GM04504 (cell line): ENCODE data around the gene SLC41A3.
"Not testable (repeated sequence)": the region's sequence is repeated elsewhere in the genome, so short reads cannot be mapped to it uniquely, and the experiment has no call there.

ENCODE experiments used
- DNase-seq: peaks from one replicate; pipeline ENCODE4 v3.0.0-alpha.2; 2012; ENCODE audit warnings: low read depth

SLC41A3 gene

DNA sequence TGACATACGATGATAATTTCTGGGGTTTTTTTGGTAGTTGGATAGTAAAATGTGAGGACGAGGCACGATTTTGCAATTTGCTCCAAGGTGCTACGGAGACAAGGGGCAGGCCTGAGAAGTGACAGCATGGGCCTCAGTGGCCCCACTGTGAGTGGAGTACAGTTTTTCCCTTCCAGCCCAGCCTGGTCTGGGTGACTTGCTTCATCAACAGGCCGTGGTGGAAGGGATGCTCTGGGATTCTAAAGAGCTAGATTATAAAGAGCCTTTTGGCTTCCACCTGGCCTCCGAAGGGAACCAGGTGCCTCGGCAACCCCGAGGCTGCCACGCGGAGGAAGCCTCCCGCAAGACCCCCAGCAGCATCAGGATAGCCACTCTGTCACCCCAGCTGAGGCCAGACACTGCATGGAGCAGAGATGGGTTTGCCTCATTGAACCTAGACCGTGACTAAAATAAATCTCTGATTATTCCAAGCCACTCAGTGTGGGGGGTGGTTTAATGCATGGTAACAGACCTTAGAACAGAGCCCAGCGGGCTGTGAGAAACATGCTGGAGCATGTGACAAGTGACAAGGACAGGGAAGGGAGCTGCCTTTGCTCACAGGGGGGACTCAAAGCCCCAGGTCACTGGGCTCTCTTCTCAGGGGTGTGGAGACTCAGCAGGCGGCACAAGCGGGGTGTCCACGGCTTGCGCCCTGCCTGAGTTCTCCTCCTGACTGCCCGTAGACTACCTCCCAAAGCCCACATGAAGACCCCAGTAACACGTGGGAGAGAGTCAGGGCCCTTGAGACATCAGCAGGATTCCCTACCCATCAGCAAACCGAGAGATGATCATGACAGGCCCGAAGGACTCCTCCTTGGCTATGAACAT is 22.6 kb upstream of the SLC41A3 start:
- no peak for DNase-seq

DNA sequence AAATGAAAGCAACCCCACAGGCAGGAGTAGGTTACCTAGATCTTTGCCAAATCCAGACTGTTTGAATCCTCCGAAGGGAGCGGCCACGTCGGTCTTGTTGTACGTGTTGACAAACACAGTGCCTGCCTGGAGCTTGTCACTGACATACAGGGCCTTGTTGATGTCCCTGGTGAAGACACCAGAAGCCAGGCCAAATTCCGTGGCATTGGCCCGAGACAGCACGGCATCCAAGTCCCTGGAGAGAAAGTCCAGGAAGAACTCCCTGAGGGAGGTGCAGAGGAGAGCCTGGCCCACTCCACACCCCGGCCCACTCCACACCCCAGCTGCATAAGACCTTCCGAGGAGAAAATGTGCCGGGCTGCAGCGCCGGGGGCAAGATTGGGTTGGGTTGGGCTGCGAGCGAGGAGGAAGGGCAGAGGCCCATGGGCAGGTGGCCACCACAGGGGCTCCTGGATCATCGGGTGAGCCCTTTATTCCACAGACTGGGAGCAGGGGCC is 21.8 kb upstream of the SLC41A3 start:
- DNase-seq = no peak

- no peak for DNase-seq
Measured at GRCh38 chr3:126104742-126105605, 21.1 kb upstream of the SLC41A3 start.

GRCh38 chr3:126104028-126104635 is 20.2 kb upstream of the SLC41A3 start:
- DNase-seq = no peak

DNA sequence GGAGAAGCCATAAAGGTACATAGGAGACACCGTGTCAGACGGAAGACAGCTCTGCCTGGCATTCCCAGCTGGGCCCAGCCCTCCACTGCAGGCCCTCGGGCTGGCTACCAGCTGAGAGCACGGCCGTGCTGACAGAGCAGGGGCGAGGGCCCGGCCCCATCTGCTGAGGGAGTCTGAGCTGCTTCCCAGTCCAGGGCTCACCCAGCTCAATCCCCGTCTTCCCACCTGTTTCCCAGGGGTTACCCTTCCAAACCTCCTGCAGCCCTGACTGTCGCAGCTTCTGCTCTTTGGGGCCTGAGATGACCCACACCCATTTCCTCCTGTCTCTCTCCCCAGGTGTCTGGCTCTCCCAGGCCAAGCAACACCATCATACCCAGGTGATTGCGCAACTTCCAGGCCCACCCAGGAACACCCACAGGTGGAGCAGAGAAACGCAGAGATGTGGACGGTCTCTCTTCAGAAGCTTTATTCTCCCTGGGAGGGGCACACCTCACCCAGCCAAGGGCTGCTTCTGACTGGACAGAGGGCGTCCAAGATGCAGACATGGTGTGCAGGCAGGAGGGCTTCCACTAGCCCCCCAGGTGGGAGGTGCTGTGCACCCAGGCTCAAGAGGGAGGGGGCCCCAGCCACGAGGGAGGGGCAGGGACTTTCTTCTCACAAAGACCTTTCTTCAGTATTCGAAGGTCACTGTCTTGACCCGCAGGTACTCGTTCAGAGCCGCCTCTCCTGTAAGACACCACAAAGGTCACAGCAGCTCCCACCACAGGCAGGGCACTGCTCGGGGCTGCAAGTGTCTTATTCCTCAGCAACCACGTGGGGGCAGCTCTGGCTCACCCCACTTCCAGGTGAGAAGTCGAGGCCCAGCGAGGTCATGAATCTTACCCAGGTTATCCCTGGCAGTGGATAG is 19.4 kb upstream of the SLC41A3 start:
- DNase-seq = no peak

DNA sequence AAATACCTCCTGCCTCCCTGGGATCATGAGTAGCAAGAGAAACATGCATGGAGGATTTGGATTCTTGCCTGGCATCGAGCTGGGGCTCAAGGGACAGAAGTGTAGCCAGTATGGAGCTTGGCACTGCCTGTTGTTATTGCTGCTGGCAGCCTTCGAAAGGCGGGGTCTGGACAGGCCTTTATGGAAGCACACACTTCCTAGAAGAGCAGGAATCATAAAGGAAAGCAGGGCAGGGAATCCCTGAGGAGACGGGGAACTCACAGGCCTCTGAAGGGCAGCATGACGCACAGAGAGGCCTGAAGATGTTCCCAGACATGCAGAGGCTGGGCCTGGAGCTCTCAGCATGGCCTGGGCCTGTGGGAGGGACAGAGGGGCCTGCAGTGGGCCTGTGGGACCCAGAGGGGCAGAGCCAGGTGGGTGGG is 18.6 kb upstream of the SLC41A3 start:
- DNase-seq = no peak

DNA sequence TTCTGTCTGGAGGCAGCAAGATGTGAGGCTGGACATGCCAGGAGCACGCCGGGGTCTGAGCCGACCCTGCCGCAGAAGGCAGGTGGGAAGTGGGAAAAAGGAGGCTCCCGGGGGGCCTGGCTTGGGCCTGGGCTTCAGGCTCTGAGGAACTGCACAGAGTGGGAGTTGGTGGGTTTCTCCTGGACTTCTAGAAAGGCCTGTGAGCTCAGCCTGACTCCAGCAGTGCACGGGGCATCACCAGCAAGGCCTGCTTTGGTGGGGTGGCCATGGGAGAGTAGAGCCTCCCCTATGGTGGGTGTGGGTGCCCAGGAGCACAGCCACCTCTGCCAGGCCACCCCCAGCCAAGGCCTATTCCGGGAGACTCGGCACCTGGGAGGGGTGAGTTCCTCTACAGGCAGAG is 18.1 kb upstream of the SLC41A3 start:
- DNase-seq = no peak

GRCh38 chr3:126101521-126101982 is 17.6 kb upstream of the SLC41A3 start:
- no peak for DNase-seq

GRCh38 chr3:126100634-126101301 is 16.8 kb upstream of the SLC41A3 start:
- DNase-seq = no peak

GRCh38 chr3:126100269-126100633 is 16.3 kb upstream of the SLC41A3 start:
- no peak for DNase-seq

DNA sequence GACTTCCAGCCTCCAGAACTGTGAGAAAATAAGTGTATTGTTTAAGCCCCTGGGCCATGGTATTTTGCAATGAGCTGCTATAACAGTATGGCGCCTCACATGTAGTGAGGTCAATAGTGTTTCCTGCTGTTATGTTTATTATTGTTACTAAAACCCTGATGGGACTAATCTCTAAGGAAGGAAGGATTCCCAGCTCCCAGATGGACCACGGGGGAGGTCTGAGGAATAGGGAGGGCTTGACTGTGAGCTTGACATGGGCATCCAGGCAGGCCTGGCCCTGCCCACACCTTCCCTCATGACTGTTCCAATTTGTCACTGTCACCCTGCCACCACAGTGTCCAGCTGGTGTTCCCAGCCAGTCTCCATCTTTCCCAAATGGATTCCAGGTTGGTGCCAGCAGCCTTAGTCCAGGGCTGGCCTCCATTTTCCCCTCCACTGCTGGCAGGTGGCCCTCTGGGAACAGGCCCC is 14.5 kb upstream of the SLC41A3 start:
- DNase-seq = no peak

GRCh38 chr3:126097801-126098200 is 13.9 kb upstream of the SLC41A3 start:
- DNase-seq = no peak

DNA sequence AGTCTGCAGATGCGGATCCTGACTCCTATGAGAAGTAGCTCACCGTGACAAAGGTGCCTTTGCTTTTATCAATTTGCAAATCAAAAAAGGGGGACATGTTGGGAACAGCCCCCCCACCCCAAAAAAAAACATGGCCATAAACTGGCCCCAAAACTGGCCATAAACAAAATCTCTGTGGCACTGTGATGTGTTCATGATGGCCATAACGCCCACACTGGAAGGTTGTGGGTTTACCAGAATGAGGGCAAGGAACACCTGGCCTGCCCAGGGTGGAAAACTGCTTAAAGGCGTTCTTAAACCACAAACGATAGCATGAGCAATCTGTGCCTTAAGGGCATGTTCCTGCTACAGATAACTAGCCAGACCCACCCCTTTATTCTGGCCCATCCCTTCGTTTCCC is 12.3 kb upstream of the SLC41A3 start:
- not testable (repeated sequence) for DNase-seq

GRCh38 chr3:126092128-126092527 is 8.2 kb upstream of the SLC41A3 start:
- DNase-seq = not testable (repeated sequence)

DNA sequence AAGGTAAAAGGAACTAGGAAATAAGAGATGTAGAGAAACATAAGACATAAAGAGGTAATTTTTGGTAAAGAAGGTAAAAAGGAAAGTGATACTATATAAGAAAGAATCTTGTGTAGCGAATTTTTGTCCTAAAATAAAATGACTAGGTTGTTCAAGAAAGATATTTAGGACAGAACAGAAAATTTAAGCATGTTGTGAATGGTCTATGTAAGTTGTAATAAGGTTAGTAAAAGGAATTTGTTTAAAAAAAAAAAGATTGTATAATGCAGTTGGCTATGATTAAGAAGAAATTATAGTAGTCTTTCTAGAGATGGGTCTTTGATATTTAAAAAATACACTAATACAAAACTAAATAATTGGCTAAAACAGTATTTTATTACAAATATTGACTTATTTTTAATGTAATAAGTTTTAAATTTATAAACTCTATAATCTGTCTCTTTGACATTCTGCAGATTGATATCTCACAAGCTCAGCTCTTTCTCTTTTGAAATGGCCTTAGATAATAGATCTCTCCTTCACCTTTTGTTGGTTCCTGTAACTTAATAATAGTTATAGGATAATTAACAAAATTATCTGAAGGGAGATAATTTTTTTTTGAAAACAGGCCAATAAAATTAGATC is 3.7 kb upstream of the SLC41A3 start:
- DNase-seq = no peak

GRCh38 chr3:126085841-126086240 is 1.9 kb upstream of the SLC41A3 start:
- no peak for DNase-seq

DNA sequence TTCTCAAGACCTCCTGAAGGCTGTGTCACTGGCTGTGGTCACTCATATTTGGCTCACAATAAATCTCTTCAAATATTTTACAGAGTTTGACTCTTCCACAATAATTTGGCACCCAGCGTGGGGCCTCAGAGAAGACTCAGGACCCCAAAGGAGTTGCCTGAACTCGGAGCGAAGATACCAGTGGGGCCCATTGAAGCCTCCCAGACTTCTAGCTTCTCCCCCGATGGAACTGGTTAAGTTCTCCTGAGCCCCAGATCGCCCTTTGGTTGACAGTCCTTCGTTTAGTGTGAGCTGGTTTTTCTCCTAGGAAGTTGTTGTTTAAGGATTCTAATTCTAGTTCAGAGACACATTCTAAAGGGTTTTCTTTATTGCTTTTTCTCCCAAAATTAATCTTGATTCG is 1.4 kb upstream of the SLC41A3 start:
- no peak for DNase-seq

DNA sequence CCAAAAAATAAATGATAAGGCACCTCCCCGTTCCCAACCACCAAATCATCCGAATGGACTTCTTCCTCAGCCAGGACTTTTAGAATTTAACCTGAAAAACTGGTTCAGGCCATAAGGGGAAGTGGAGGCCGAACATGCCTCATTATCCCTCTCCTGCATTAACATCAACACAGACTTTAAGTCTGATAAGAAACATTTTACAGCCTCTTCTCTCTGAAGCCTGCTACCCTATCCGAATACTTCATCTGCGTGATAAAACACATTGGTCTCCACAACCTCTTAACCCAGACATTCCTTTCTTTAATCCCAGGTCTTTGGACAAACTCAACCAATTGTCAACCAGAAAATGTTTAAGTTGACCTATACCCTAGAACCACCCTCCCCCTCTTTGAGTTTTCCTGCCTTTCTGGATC is 850 bp upstream of the SLC41A3 start:
- DNase-seq = no peak

GRCh38 chr3:126083511-126083912 is 412 bp downstream of the SLC41A3 start:
- DNase-seq = no peak

DNA sequence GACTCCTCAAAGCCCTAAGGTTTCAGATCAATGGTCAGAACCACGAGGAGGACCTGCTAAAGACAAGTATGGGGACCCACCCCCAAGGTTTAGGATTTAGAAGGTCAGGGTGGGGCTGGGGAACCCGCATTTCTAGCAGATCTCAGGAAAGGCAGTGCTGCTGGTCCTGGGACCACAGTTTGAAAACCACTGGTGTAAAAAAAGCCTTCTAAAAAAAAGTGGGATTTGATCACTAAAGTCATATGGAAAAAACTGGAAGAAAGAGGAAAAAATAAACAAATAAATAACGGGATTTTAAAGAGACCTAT is 832 bp downstream of the SLC41A3 start:
- DNase-seq = no peak
